HG03060 (cell line): ENCODE data around the gene PGM3.

Source experiments
- ATAC-seq: cut with Tn5 transposase; IDR thresholded peaks from one replicate; pipeline ENCODE4 v1.9.1; 2021; ENCODE audit warnings: low read depth, moderate number of reproducible peaks; ENCODE audit not compliant: unreplicated experiment

The PGM3 gene

DNA sequence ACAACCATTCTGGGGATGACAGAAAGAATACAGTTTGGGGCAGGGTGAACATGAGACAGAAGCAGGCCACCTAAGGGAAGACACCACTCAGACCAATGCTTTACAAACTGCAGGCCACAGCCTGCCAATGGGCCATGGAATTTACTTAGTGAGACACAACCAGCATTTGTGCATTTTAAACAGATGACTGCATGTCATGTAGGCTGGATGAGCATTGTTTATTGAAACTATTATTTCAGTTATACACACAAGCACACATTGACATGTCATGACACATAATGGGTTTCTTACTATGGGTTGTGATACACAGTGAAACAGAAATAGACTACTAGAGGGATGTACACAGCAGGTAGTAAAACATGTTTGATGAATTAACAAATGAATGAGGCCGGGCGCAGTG lies 8.0 kb downstream of the PGM3 start:
- ATAC-seq: no peak

- ATAC-seq: no peak
Measured at GRCh38 chr6:83183082-83183828, 9.8 kb downstream of the PGM3 start.

GRCh38 chr6:83182114-83182513 lies 11.0 kb downstream of the PGM3 start:
- ATAC-seq: no peak

- ATAC-seq: no peak
Measured at GRCh38 chr6:83180426-83180950, 12.6 kb downstream of the PGM3 start.

GRCh38 chr6:83176246-83176645 lies 16.8 kb downstream of the PGM3 start:
- no peak for ATAC-seq

DNA sequence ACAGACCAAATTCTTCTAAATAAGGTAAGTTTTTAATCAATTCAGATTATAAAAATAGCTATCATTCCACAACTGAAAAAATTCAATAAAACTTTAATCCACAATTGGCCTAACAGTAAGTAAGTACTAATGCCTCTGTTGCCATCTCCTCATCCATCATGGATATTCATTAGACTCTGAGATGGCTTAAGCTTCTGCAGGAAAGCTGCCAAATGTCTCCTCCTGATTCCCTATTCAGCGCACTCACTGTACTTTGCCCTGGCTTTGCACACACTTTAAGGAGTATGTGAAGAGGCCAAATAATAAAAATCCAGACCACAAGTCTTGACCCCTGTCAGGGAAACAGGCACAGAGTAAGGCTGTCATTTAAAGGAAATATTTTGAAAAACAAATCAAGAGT lies 23.6 kb downstream of the PGM3 start:
- ATAC-seq: no peak

DNA sequence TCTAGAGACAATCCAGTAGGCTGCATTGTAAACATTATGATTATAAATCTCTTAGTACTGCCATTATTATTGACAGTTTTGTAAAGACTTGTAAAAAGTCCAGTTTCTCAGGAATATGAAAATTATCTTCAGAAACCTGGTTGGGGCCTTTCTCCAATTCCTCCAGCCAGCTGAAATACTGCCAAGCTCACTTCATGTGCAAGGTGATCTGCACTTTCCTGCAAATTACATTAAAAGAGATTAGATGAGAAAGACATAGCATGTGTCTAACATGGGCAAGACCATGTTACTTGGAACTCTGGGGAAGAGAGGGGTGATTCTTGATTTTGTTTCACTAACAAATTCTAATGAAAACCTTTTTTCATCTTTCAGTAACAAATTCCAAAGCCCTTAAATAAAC lies 24.0 kb downstream of the PGM3 start:
- no peak for ATAC-seq

DNA sequence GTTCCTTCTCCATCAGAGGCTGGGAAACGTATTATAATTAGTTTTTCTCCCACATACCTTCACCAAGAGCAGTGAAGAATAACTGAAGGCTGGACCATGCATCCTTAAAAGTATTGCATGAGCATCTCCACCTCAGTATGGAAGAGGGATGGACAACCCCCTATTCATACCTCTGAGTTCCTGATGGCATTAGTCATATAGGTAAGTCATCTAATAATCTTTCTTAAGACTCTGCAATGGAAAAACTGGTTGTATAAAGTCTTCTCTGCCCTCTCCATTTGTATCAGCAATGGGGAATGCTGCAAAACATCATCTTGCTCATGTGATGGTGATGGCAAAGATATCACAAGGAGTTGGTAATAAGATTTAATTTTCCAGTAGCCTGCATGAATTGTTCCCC lies 24.5 kb downstream of the PGM3 start:
- ATAC-seq: no peak

- no peak for ATAC-seq
Measured at GRCh38 chr6:83167726-83168278, 25.3 kb downstream of the PGM3 start.

- no peak for ATAC-seq
Measured at GRCh38 chr6:83160167-83160566, 32.9 kb downstream of the PGM3 start.

- no peak for ATAC-seq
Measured at GRCh38 chr6:83155794-83156193, 37.3 kb downstream of the PGM3 start.

DNA sequence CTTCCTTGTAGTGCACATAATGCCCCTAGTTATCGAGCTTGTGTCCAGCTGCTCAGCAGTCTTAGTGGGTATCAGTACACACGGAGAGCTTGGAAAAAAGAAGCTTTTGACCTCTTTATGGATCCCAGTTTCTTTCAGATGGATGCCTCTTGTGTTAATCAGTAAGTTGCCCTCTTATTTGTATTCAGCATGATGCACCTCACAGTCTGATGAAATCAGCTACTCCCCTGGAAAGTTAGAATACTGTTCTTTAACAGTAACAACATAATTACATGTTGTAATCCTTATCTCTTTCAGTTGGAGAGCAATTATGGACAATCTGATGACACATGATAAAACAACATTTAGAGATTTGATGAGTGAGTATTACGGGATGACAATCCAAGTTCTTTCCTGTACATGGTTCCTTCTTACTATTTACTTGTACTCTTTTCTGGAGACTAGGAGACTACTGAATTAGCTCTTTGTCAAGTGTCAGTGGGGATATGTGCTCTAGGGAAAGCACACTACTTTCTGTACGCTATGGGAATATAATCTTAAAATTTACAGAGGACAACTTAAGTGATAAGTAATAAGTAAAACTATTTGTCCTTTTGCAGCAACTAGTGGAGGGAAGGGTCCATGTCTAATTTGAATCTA lies 39.1 kb downstream of the PGM3 start:
- no peak for ATAC-seq

- no peak for ATAC-seq
Measured at GRCh38 chr6:83152913-83153312, 40.2 kb downstream of the PGM3 start.

- ATAC-seq: no peak
Measured at GRCh38 chr6:83151114-83151513, 42.0 kb downstream of the PGM3 start.

- ATAC-seq: no peak
Measured at GRCh38 chr6:83138758-83139157, 54.3 kb downstream of the PGM3 start.

DNA sequence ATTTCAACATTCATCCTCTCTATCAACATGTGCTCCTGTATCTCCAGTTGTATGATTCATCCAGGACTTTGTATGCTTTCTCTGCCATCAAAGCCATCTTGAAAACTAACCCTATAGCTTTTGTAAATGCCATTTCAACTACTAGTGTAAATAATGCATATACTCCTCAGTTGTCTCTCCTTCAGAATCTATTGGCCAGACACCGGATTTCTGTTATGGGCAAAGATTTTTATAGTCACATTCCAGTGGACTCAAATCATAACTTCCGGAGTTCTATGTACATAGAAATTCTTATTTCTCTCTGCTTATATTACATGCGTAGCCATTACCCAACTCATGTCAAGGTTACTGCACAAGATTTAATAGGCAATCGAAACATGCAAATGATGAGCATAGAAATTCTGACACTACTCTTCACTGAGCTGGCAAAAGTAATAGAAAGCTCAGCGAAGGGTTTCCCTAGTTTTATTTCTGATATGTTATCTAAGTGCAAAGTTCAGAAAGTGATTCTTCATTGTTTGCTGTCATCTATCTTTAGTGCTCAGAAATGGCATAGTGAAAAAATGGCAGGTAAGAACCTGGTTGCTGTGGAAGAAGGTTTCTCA lies 54.8 kb downstream of the PGM3 start:
- no peak for ATAC-seq

- no peak for ATAC-seq
Measured at GRCh38 chr6:83132121-83132520, 60.9 kb downstream of the PGM3 start.

DNA sequence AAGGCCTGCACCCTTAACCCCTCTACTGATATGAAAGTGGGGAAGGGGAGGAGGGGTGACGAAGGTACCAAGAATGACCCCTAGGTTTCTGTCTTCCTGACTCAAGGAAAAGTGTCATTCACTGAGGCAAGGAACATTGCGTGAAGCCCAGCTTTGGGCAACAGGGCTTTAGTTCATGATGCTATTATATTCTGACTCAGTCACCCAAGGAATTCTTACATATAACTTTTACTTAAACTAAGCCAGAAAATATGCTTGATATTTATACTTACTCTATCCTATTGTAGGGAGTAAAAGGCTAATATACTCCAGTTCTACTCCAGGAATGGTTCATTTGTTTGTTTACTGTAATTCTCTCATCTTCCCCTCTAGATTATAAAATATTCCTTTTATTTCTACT lies 65.1 kb downstream of the PGM3 start:
- no peak for ATAC-seq

DNA sequence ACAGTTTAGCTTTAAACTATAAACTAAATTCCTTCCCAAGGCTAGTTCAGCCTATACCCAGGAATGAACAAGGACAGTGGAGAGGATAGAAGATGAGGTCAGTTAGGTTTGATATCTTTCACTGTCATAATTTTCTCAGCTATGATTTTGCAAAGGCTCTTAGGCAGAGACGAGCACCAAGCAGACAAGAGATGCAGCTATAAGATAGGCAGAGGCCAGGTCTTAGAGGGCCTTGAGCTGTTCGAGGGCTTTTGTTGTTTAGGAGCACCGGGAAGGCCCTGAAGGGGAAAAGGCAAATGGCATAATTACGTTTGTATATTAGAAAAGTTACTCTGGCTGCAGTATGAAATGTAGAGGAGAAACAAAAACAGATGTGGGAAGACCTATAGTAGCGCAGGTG lies 65.8 kb downstream of the PGM3 start:
- no peak for ATAC-seq

DNA sequence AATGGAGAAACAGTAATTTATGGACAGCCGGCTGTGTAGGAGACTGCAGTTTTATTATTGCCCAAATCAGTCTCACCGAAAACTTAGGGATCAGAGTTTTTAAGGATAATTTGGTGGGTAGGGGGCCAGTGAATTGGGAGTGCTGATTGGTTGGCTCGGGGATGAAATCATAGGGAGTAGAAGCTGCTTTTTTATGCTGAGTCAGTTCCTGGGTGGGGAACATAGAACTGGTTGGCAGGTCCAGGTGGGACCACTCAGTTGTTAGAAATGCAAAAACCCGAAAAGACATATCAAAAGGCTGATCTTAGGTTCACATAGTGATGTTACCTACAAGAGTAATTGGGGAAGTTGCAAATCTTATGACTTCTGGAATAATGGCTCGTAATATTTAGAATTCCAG lies 66.3 kb downstream of the PGM3 start:
- ATAC-seq: no peak

- no peak for ATAC-seq
Measured at GRCh38 chr6:83126223-83126622, 66.8 kb downstream of the PGM3 start.
